HG02970 (cell line): ENCODE data around the gene DCBLD1.

ENCODE experiments used
- ATAC-seq: cut with Tn5 transposase; IDR thresholded peaks from one replicate; pipeline ENCODE4 v1.9.1; 2021; ENCODE audit warnings: mild to moderate bottlenecking, moderate library complexity, moderate number of reproducible peaks; ENCODE audit not compliant: unreplicated experiment, low FRiP score

The DCBLD1 gene

GRCh38 chr6:117520603-117521395 lies 38.3 kb downstream of the DCBLD1 start:
- ATAC-seq = no peak

- no peak for ATAC-seq
Observed at GRCh38 chr6:117521791-117522502, 39.5 kb downstream of the DCBLD1 start.

GRCh38 chr6:117525607-117526006 lies 43.1 kb downstream of the DCBLD1 start:
- no peak for ATAC-seq

GRCh38 chr6:117530467-117531242 lies 48.2 kb downstream of the DCBLD1 start:
- no peak for ATAC-seq

GRCh38 chr6:117531346-117531745 lies 48.9 kb downstream of the DCBLD1 start:
- ATAC-seq = no peak

GRCh38 chr6:117531809-117532725 lies 49.6 kb downstream of the DCBLD1 start:
- ATAC-seq = no peak

- no peak for ATAC-seq
Observed at GRCh38 chr6:117533775-117534174, 51.3 kb downstream of the DCBLD1 start.

- no peak for ATAC-seq
Observed at GRCh38 chr6:117534974-117535373, 52.5 kb downstream of the DCBLD1 start.

- ATAC-seq = no peak
Observed at GRCh38 chr6:117536317-117536716, 53.8 kb downstream of the DCBLD1 start.

GRCh38 chr6:117538615-117539014 lies 56.1 kb downstream of the DCBLD1 start:
- no peak for ATAC-seq

GRCh38 chr6:117540670-117541069 lies 58.2 kb downstream of the DCBLD1 start:
- no peak for ATAC-seq

- ATAC-seq = no peak
Observed at GRCh38 chr6:117542493-117542892, 60.0 kb downstream of the DCBLD1 start.

GRCh38 chr6:117544716-117545115 lies 62.2 kb downstream of the DCBLD1 start:
- ATAC-seq = no peak

- no peak for ATAC-seq
Observed at GRCh38 chr6:117545161-117545595, 62.7 kb downstream of the DCBLD1 start.

GRCh38 chr6:117546674-117547073 lies 64.2 kb downstream of the DCBLD1 start:
- ATAC-seq = no peak

- ATAC-seq = peak; percentile 56
Observed at GRCh38 chr6:117547688-117548621, 65.5 kb downstream of the DCBLD1 start.

- no peak for ATAC-seq
Observed at GRCh38 chr6:117548797-117549301, 66.4 kb downstream of the DCBLD1 start.

- no peak for ATAC-seq
Observed at GRCh38 chr6:117549611-117550010, 67.1 kb downstream of the DCBLD1 start.
